OCI-LY7 (cell line): ENCODE results near the gene MEST. TPM values are rescaled to one million over a fixed set of nuclear protein-coding genes. Genes with fewer than 3 reads are reported as not detected.
A peak's percentile ranks its signal among the peaks of the same experiment; 100 is the strongest.
"Not testable (repeated sequence)": the region's sequence is repeated elsewhere in the genome, so short reads cannot be mapped to it uniquely, and the experiment has no call there.

Experiments used
- BruUV-seq: library from RNA; stranded (reverse); fragments of 400-500 nt; replicated peaks from 2 replicates; lab custom pipeline; 2021; lab: Mats Ljungman, UMichigan
- CTCF ChIA-PET: fragments of 300-600 bp; sonication (Branson Sonifier 250); formaldehyde crosslinking; loops from one replicate; lab custom pipeline; 2022; ENCODE audit warnings: antibody characterized with exemption; ENCODE audit not compliant: unreplicated experiment; lab: Charles Lee
- POLR2A ChIA-PET: fragments of 300-600 bp; sonication (Branson Sonifier 250); formaldehyde crosslinking; loops from one replicate; lab custom pipeline; 2022; ENCODE audit warnings: antibody characterized with exemption; lab: Charles Lee
- DNase-seq: peaks from one replicate; pipeline ENCODE4 v3.0.0-alpha.2; 2015; ENCODE audit warnings: low spot score
- H2AFZ ChIP-seq: fragments of 200-600 bp; sonication (generic), shearing (Covaris generic); 2 replicates; pipeline ENCODE4 v1.6.1; 2014; ENCODE audit warnings: mild to moderate bottlenecking, antibody characterized with exemption, low read length, moderate library complexity
- H3K27ac ChIP-seq: fragments of 200-600 bp; sonication (generic); 2 replicates; pipeline ENCODE4 v1.5.1; 2014; ENCODE audit warnings: mixed run types, low read depth, mild to moderate bottlenecking, moderate library complexity, low read length, inconsistent platforms; ENCODE audit not compliant: poor library complexity, severe bottlenecking
- H3K36me3 ChIP-seq: fragments of 200-600 bp; sonication (generic); 2 replicates; pipeline ENCODE4 v1.6.1; 2014; ENCODE audit warnings: mild to moderate bottlenecking, antibody characterized with exemption, low read length, moderate library complexity, mixed read lengths; ENCODE audit not compliant: insufficient read depth
- H3K4me1 ChIP-seq: fragments of 200-600 bp; sonication (generic); 2 replicates; pipeline ENCODE4 v1.5.1; 2014; ENCODE audit warnings: mild to moderate bottlenecking, low read length; ENCODE audit not compliant: insufficient read depth, poor library complexity, severe bottlenecking
- H3K4me2 ChIP-seq: fragments of 200-600 bp; sonication (generic); 2 replicates; pipeline ENCODE4 v1.6.1; 2014; ENCODE audit warnings: mild to moderate bottlenecking, low read length
- H3K4me3 ChIP-seq: fragments of 200-600 bp; sonication (generic); 2 replicates; pipeline ENCODE4 v1.5.1; 2014; ENCODE audit warnings: mild to moderate bottlenecking, low read depth, low read length; ENCODE audit not compliant: poor library complexity, severe bottlenecking
- H3K79me2 ChIP-seq: fragments of 200-600 bp; sonication (generic); 2 replicates; pipeline ENCODE4 v1.6.1; 2016; ENCODE audit warnings: low read depth, mild to moderate bottlenecking, low read length, moderate library complexity, mixed read lengths; ENCODE audit not compliant: insufficient read depth
- H3K9me2 ChIP-seq: fragments of 200-600 bp; sonication (generic); 2 replicates; pipeline ENCODE4 v1.6.1; 2016; ENCODE audit warnings: mild to moderate bottlenecking, low read length, mixed read lengths; ENCODE audit not compliant: insufficient read depth
- H3K9me3 ChIP-seq: fragments of 200-600 bp; sonication (generic); 2 replicates; pipeline ENCODE4 v1.6.1; 2014; ENCODE audit warnings: mild to moderate bottlenecking, mixed run types, low read length, mixed read lengths
- H4K20me1 ChIP-seq: fragments of 200-600 bp; sonication (generic); 2 replicates; pipeline ENCODE4 v1.6.1; 2014; ENCODE audit warnings: mild to moderate bottlenecking, antibody characterized with exemption, low read length, moderate library complexity, mixed read lengths; ENCODE audit not compliant: insufficient read depth
- EZH2phosphoT487 ChIP-seq: fragments of 200-600 bp; sonication (generic); IDR thresholded peaks from 2 replicates; pipeline ENCODE4 v1.6.1; 2018; ENCODE audit warnings: low read depth, borderline replicate concordance, mild to moderate bottlenecking, mixed run types, antibody characterized with exemption, low read length, moderate library complexity, mixed read lengths
- intact Hi-C: fragments of 100-400 bp; cut with micrococcal nuclease; formaldehyde crosslinking; loops from one replicate; pipeline ENCODE4 v1.10.0; 2022; ENCODE audit not compliant: unreplicated experiment
- total RNA-seq, 2 experiments: library from RNA; depleted of rRNA in 1 of 2; stranded (reverse); fragments of >200 nt in 1 of 2; shearing (Covaris generic) in 1 of 2; gene quantifications; 2 replicates each; pipeline ENCODE4 v1.2.3, GENCODE V29; 2014 to 2022
- TF ChIP-seq, protein P1 (sequence below): fragments of 200-600 bp; sonication (generic); conservative IDR thresholded peaks from 2 replicates; pipeline ENCODE4 v1.5.1; 2014; ENCODE audit warnings: mild to moderate bottlenecking, antibody characterized with exemption, low read length, moderate library complexity, mixed read lengths

MEST gene
- total RNA-seq, 2 experiments from 2014 or later = 1.5 to 5.2 TPM

DNA sequence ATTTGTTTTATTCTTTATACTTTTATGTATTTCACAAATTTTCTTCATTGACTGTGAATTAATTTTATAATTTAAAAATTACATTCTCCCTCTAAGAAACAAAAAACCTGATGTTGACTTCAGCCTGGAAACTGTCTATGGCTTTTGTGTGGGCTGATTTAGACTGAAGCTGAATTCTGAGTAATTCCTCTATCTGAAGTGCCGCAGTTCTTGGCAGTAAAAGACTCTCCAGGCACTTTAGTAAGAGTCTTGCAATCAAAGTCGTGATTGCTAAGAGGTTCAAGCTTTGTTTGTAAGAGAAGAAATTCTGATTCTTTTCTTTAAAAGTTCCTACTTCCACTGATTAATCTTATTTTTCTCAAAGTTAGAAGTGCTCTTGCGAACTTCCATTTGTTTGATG lies 47.7 kb upstream of the MEST start:
- H3K9me3 ChIP-seq = peaks cover 7% of the 10 kb centered on the region; the same call in 1 of the 2 replicates
- TF ChIP-seq, protein P1, sequence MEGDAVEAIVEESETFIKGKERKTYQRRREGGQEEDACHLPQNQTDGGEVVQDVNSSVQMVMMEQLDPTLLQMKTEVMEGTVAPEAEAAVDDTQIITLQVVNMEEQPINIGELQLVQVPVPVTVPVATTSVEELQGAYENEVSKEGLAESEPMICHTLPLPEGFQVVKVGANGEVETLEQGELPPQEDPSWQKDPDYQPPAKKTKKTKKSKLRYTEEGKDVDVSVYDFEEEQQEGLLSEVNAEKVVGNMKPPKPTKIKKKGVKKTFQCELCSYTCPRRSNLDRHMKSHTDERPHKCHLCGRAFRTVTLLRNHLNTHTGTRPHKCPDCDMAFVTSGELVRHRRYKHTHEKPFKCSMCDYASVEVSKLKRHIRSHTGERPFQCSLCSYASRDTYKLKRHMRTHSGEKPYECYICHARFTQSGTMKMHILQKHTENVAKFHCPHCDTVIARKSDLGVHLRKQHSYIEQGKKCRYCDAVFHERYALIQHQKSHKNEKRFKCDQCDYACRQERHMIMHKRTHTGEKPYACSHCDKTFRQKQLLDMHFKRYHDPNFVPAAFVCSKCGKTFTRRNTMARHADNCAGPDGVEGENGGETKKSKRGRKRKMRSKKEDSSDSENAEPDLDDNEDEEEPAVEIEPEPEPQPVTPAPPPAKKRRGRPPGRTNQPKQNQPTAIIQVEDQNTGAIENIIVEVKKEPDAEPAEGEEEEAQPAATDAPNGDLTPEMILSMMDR = no peak
- TF ChIP-seq EZH2phosphoT487 = no peak
- intact Hi-C loops = loop anchor here (10.0 kb wide), 1 partner anchor 369 kb away; the partner anchor contains the start of gene KLHDC10
- H3K27ac ChIP-seq = no peak overlapping the region
- H3K4me3 ChIP-seq = no peak overlapping the region
- H3K36me3 ChIP-seq = no peaks in the 10 kb centered on the region
- DNase-seq = no peak
- no peaks in the 10 kb centered on the region for H3K9me2 ChIP-seq
- ChIA-PET POLR2A (no interaction called here), CTCF (no interaction called here)
- no peak overlapping the region for H3K4me2 ChIP-seq
- peaks cover 21% of the 10 kb centered on the region for H3K4me1 ChIP-seq
- H4K20me1 ChIP-seq = no peaks in the 10 kb centered on the region
- no peak overlapping the region for H2AFZ ChIP-seq
- no TSS peak for BruUV-seq
- H3K79me2 ChIP-seq = peaks cover 10% of the 10 kb centered on the region; the same call in 1 of the 2 replicates

DNA sequence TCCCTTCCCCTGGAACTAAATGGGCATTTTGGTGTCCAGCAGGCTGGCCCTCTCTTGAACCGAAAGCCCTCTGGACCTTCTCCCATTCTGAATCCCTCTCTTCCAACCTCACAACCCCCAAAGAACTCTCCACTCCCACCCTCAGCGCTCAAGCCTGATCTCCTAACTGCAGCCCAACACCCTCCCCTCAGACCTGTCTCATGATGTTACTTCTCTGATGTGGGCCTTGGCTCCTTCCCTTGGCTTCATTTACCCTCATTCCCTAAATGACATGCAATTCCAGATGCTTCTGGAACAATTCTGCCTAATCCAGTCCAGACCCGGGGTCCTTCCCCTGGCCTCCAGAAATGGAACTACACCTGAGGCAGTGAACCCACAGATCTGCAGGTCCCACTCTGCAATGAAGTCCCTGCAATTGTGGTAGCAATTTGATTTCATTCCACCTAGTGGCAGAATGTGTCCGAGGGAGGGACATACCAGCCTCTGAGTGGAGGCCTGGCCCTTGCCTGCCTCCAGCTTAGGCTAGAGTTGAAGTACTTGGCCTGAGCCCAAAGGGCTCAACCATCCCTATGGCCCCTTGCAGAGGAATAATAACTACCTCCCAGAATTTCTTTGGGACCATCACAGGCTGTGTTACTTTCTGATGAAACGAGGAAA lies 47.0 kb upstream of the MEST start:
- no peaks in the 10 kb centered on the region for H4K20me1 ChIP-seq
- no peak overlapping the region for H2AFZ ChIP-seq
- CTCF ChIA-PET = no interaction called here
- no peaks in the 10 kb centered on the region for H3K36me3 ChIP-seq
- H3K27ac ChIP-seq = no peak overlapping the region
- no peak overlapping the region for H3K4me2 ChIP-seq
- H3K79me2 ChIP-seq = peaks cover 5% of the 10 kb centered on the region; the same call in 1 of the 2 replicates
- no TSS peak for BruUV-seq
- POLR2A ChIA-PET = no interaction called here
- DNase-seq = peak; percentile 13
- intact Hi-C loops = loop anchor here (10.0 kb wide), 1 partner anchor 370 kb away; the partner anchor contains the start of gene KLHDC10
- TF ChIP-seq EZH2phosphoT487 = no peak
- TF ChIP-seq, protein P1 = peak; percentile 34
- H3K4me3 ChIP-seq = no peak overlapping the region
- peaks cover 14% of the 10 kb centered on the region for H3K4me1 ChIP-seq
- no peaks in the 10 kb centered on the region for H3K9me2 ChIP-seq
- H3K9me3 ChIP-seq = peaks cover 7% of the 10 kb centered on the region; the same call in 1 of the 2 replicates

DNA sequence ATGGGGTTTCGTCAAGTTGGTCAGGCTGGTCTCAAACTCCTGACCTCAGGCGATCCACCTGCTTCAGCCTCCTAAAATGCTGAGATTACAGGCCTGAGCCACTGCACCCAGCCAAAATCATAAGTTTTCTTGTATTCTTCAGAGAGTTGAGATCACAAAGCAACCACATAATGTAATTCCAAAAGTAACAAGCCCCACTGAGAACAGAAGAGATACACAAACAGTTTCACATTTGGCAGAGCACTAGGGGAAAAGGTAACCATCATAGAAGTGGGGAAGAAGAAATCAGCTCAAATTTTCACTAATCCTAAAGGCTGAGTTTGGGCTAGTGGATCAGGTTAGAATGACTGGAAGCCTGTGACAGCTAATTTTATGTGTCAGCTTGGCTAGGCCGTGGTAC lies 45.6 kb upstream of the MEST start:
- no TSS peak for BruUV-seq
- Histone ChIP-seq H3K9me3 (peaks cover 7% of the 10 kb centered on the region; the same call in 1 of the 2 replicates), H3K9me2 (no peaks in the 10 kb centered on the region), H3K79me2 (no peaks in the 10 kb centered on the region), H2AFZ (no peak overlapping the region), H3K4me1 (peaks cover 7% of the 10 kb centered on the region), H3K4me2 (no peak overlapping the region), H4K20me1 (no peaks in the 10 kb centered on the region), H3K27ac (no peak overlapping the region), H3K36me3 (no peaks in the 10 kb centered on the region), H3K4me3 (no peak overlapping the region)
- intact Hi-C loops = loop anchor here (10.0 kb wide), 1 partner anchor 371 kb away; the partner anchor contains the start of gene KLHDC10
- DNase-seq = no peak
- TF ChIP-seq, protein P1 = no peak
- no peak for TF ChIP-seq EZH2phosphoT487
- CTCF ChIA-PET = no interaction called here
- POLR2A ChIA-PET = interaction anchor here (0.9 kb wide), 1 partner anchor 34 kb away, joined by 3 read pairs; no protein-coding TSS in a partner anchor

DNA sequence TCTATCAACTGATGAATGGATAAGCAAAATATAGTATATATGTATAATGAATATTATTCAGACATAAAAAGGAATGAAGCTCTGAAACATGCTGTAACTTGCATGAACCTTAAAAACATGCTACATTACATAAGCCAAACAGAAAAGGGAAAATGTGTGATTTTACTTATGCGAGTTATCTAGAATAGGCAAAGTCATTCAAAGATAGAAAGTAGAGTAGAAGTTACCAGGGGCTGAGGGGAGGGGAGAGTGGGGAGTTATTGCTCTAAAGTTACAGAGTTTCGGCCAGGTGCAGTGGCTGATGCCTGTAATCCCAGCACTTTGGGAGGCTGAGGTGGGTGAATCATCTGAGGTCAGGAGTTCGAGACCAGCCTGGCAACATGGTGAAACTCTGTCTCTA lies 40.5 kb upstream of the MEST start:
- H2AFZ ChIP-seq, H3K9me2 ChIP-seq, H3K79me2 ChIP-seq, H4K20me1 ChIP-seq, BruUV-seq, CTCF ChIA-PET, H3K9me3 ChIP-seq, intact Hi-C loops, H3K4me2 ChIP-seq, H3K27ac ChIP-seq, DNase-seq, H3K4me1 ChIP-seq, H3K36me3 ChIP-seq, H3K4me3 ChIP-seq: not testable (repeated sequence)
- POLR2A ChIA-PET = interaction anchor here (0.6 kb wide), 1 partner anchor 34 kb away, joined by 3 read pairs; no protein-coding TSS in a partner anchor
